HepG2 (cell line): ENCODE measurements around the gene CCL19. TPM values are rescaled to one million over a fixed set of nuclear protein-coding genes. Genes with fewer than 3 reads are reported as not detected.

ENCODE experiments used
- ATAC-seq: fragments of 200-7000 bp; cut with Tn5 transposase; 3 replicates; pipeline ENCODE4 v1.9.1; 2020; ENCODE audit warnings: mild to moderate bottlenecking, moderate library complexity
- BruUV-seq: library from RNA; stranded (reverse); fragments of 400-500 nt; replicated peaks from 2 replicates; lab custom pipeline; 2021; lab: Mats Ljungman, UMichigan
- CTCF ChIA-PET: fragments of 300-600 bp; formaldehyde crosslinking; extraction: SDS; loops from one replicate; lab custom pipeline; 2021; ENCODE audit warnings: low total read pairs, inconsistent platforms, low intra/inter-chr PET ratio; lab: Yijun Ruan, JAX
- POLR2A ChIA-PET: fragments of 350-600 bp; sonication (Branson Sonifier 250); formaldehyde crosslinking; loops from one replicate; lab custom pipeline; 2020; ENCODE audit warnings: antibody characterized with exemption, inconsistent platforms; lab: Yijun Ruan, JAX
- DNase-seq: peaks from one replicate; pipeline ENCODE4 v3.0.0-alpha.2; 2015; ENCODE audit warnings: low spot score
- FAIRE-seq: peaks from 3 replicates; lab custom pipeline; 2011; peaks lifted over from hg19 to GRCh38; lab: Jason Lieb, UNC
- H2AFZ ChIP-seq: one replicate; pipeline ENCODE4 v1.6.1; 2011; ENCODE audit warnings: low read length, inconsistent platforms
- H3K27ac ChIP-seq: fragments of 300-600 bp; 3 replicates; pipeline ENCODE4 v1.8.0; 2011; ENCODE audit warnings: mixed run types, mild to moderate bottlenecking, mixed read lengths, low read length, inconsistent platforms; ENCODE audit not compliant: insufficient read depth; ENCODE audit errors: extremely low read length
- H3K27me3 ChIP-seq, 2 experiments: fragments of 200-600 bp in 1 of 2; 2 replicates in 1 of 2; 3 replicates in 1 of 2; pipeline versions ENCODE4 v1.6.0 to v1.8.0; 2011; ENCODE audit warnings: low read length in 2 of 2, mild to moderate bottlenecking in 2 of 2, moderate library complexity in 2 of 2, inconsistent platforms in 1 of 2; ENCODE audit not compliant: insufficient read depth in 2 of 2, control insufficient read depth in 1 of 2
- H3K36me3 ChIP-seq, 2 experiments: fragments of 200-600 bp in 1 of 2; replicated peaks in 1 of 2; 2 replicates in 1 of 2; 3 replicates in 1 of 2; pipeline versions ENCODE4 v1.5.1 to v1.8.0; 2011; ENCODE audit warnings: low read length in 2 of 2, inconsistent platforms in 1 of 2; ENCODE audit not compliant: insufficient read depth in 2 of 2, control insufficient read depth in 1 of 2
- H3K4me1 ChIP-seq: 2 replicates; pipeline ENCODE4 v1.5.1; 2012; ENCODE audit warnings: low read length, inconsistent platforms; ENCODE audit not compliant: insufficient read depth
- H3K4me2 ChIP-seq: 2 replicates; pipeline ENCODE4 v1.6.0; 2011; ENCODE audit warnings: low read depth, low read length, inconsistent platforms
- H3K4me3 ChIP-seq, 3 experiments: fragments of 200-600 bp in 1 of 3; sonication (generic), shearing (Covaris generic) in 1 of 3; replicated peaks in 1 of 3; 2 replicates each; pipeline ENCODE4 v1.5.1; 2011 to 2016; ENCODE audit warnings: low read length in 3 of 3, inconsistent platforms in 2 of 3, low read depth in 2 of 3, mild to moderate bottlenecking in 2 of 3, control low read depth in 1 of 3, mixed read lengths in 1 of 3; ENCODE audit not compliant: insufficient read depth in 1 of 3
- H3K79me2 ChIP-seq: one replicate; pipeline ENCODE4 v1.6.1; 2011; ENCODE audit warnings: low read length, inconsistent platforms; ENCODE audit not compliant: insufficient read depth
- H3K9ac ChIP-seq: 2 replicates; pipeline ENCODE4 v1.6.0; 2011; ENCODE audit warnings: mild to moderate bottlenecking, low read depth, low read length, inconsistent platforms; ENCODE audit not compliant: insufficient read depth
- H3K9me3 ChIP-seq: 2 replicates; pipeline ENCODE4 v1.5.1; 2012; ENCODE audit warnings: mild to moderate bottlenecking, low read length
- H4K20me1 ChIP-seq: 2 replicates; pipeline ENCODE4 v1.6.0; 2011; ENCODE audit warnings: inconsistent platforms, mild to moderate bottlenecking, low read length, moderate library complexity; ENCODE audit not compliant: insufficient read depth
- ARNT2 ChIP-seq: sonication (generic); formaldehyde crosslinking; IDR thresholded peaks from 2 replicates; pipeline ENCODE4 v1.8.0; 2022; ENCODE audit warnings: mild to moderate bottlenecking, low read depth, missing genetic modification reagents, moderate library complexity
- HNF1B ChIP-seq: sonication (generic); formaldehyde crosslinking; IDR thresholded peaks from 2 replicates; pipeline ENCODE4 v1.5.1; 2020; ENCODE audit warnings: mild to moderate bottlenecking, moderate library complexity, missing genetic modification reagents
- HNF4A ChIP-seq: sonication (generic); formaldehyde crosslinking; IDR thresholded peaks from 2 replicates; pipeline ENCODE4 v1.4.0; 2020; ENCODE audit warnings: missing genetic modification reagents
- IRX3 ChIP-seq: sonication (generic); formaldehyde crosslinking; IDR thresholded peaks from 2 replicates; pipeline ENCODE4 v1.8.1; 2023; ENCODE audit warnings: mild to moderate bottlenecking, low read depth, missing genetic modification reagents, borderline replicate concordance
- NKX3-1 ChIP-seq: sonication (generic); formaldehyde crosslinking; IDR thresholded peaks from 2 replicates; pipeline ENCODE4 v1.5.0; 2020; ENCODE audit warnings: missing genetic modification reagents
- PBX2 ChIP-seq: IDR thresholded peaks from 2 replicates; pipeline ENCODE4 v1.6.1; 2016; ENCODE audit warnings: control low read depth
- ZNF224 ChIP-seq: sonication (generic); formaldehyde crosslinking; IDR thresholded peaks from 2 replicates; pipeline ENCODE4 v1.5.0; 2020; ENCODE audit warnings: mild to moderate bottlenecking, missing genetic modification reagents
- ZNF225 ChIP-seq: sonication (generic); formaldehyde crosslinking; IDR thresholded peaks from 2 replicates; pipeline ENCODE4 v1.4.0; 2020; ENCODE audit warnings: mild to moderate bottlenecking, missing genetic modification reagents
- ZNF550 ChIP-seq: sonication (generic); formaldehyde crosslinking; IDR thresholded peaks from 2 replicates; pipeline ENCODE4 v1.4.0; 2020; ENCODE audit warnings: mild to moderate bottlenecking, missing genetic modification reagents, borderline replicate concordance
- ZNF639 ChIP-seq: conservative IDR thresholded peaks from 2 replicates; pipeline ENCODE4 v1.6.1; 2018; ENCODE audit warnings: missing genetic modification reagents
- ZUFSP ChIP-seq: sonication (generic); formaldehyde crosslinking; IDR thresholded peaks from 2 replicates; pipeline ENCODE4 v1.9.0; 2021; ENCODE audit warnings: missing genetic modification reagents, mild to moderate bottlenecking, borderline replicate concordance
- WGBS: methylation state at CpG from one replicate; pipeline ENCODE4 v1.1.6; 2017; ENCODE audit warnings: low lambda C conversion rate; 5-methylcytosine and 5-hydroxymethylcytosine counted together
- in situ Hi-C: cut with HindIII; loops from 2 replicates; pipeline ENCODE4 v1.10.0; 2017; ENCODE audit warnings: low pct_unique_long_range_greater_than_20kb; ENCODE audit not compliant: extremely low pct_ligation_motif_present
- intact Hi-C: fragments of 100-400 bp; cut with micrococcal nuclease; formaldehyde crosslinking; loops from one replicate; pipeline ENCODE4 v1.10.0; 2022; ENCODE audit not compliant: unreplicated experiment
- polyA plus RNA-seq, 8 experiments: library from polyadenylated mRNA; depleted of rRNA in 3 of 8; stranded (reverse) in 7 of 8; unstranded in 1 of 8; fragments of >200 nt; fragmentation: Illumina TruSeq in 4 of 8; extraction: Trizol in 4 of 8; gene quantifications; 2 replicates each; pipeline versions ENCODE4 v1.2.1 to v1.2.3, GENCODE V29; 2011 to 2016; ENCODE audit warnings: low read depth in 4 of 8, missing spikeins in 1 of 8, mixed read lengths in 1 of 8; ENCODE audit not compliant: insufficient read depth in 1 of 8
- total RNA-seq, 5 experiments: library from RNA; depleted of rRNA; stranded (reverse); fragments of >200 nt; fragmentation: Illumina TruSeq; extraction: Trizol; gene quantifications; 2 replicates each; pipeline ENCODE4 v1.2.3, GENCODE V29; 2016; ENCODE audit warnings: low read depth in 1 of 5
- TF ChIP-seq, protein P1 (sequence below): sonication (generic); formaldehyde crosslinking; IDR thresholded peaks from 2 replicates; pipeline ENCODE4 v1.4.0; 2020; ENCODE audit warnings: mild to moderate bottlenecking, missing genetic modification reagents

CCL19 gene
- total and polyA plus RNA-seq, 2 of the 13 experiments (the other 11 are each of a cell fraction or from before 2014, with no cell fraction given): not detected

GRCh38 chr9:34719021-34719768, 28.1 kb upstream of the CCL19 start:
- 45% methylated on average over 8 of the region's 8 CpGs for WGBS
- ChIA-PET POLR2A (no interaction called here), CTCF (no interaction called here)
- no peak overlapping the region for H3K9ac ChIP-seq
- no peaks in the 10 kb centered on the region for H3K9me3 ChIP-seq
- in situ Hi-C loops (no loop called here), intact Hi-C loops (loop anchor here (2.0 kb wide), 1 partner anchor 76 kb away; no protein-coding TSS in a partner anchor)
- no peak overlapping the region for H3K27ac ChIP-seq
- no peaks in the 10 kb centered on the region for H4K20me1 ChIP-seq
- H3K4me3 ChIP-seq: no peak overlapping the region
- H3K36me3 ChIP-seq: no peaks in the 10 kb centered on the region
- no TSS peak for BruUV-seq
- H3K4me1 ChIP-seq: peaks cover 9% of the 10 kb centered on the region; the same call in 1 of the 2 replicates
- no peak for FAIRE-seq
- ATAC-seq: no peak
- no peaks in the 10 kb centered on the region for H3K79me2 ChIP-seq
- no peak overlapping the region for H3K4me2 ChIP-seq
- no peak for DNase-seq
- H2AFZ ChIP-seq: no peak overlapping the region
- peaks cover 0 to 5% of the 10 kb centered on the region in 2 experiments; a peak in 2 of 5 replicates for H3K27me3 ChIP-seq
- TF ChIP-seq HNF1B (CRISPR knock-in tag) (no peak), PBX2 (CRISPR knock-in tag) (no peak), ZNF224 (no peak), NKX3-1 (CRISPR knock-in tag) (no peak), ZNF550 (CRISPR knock-in tag) (no peak), ZNF225 (CRISPR knock-in tag) (no peak), ARNT2 (CRISPR knock-in tag) (no peak), HNF4A (CRISPR knock-in tag) (no peak), ZNF639 (CRISPR knock-in tag) (no peak), ZUFSP (no peak), IRX3 (CRISPR knock-in tag) (no peak)
- TF ChIP-seq, protein P1, sequence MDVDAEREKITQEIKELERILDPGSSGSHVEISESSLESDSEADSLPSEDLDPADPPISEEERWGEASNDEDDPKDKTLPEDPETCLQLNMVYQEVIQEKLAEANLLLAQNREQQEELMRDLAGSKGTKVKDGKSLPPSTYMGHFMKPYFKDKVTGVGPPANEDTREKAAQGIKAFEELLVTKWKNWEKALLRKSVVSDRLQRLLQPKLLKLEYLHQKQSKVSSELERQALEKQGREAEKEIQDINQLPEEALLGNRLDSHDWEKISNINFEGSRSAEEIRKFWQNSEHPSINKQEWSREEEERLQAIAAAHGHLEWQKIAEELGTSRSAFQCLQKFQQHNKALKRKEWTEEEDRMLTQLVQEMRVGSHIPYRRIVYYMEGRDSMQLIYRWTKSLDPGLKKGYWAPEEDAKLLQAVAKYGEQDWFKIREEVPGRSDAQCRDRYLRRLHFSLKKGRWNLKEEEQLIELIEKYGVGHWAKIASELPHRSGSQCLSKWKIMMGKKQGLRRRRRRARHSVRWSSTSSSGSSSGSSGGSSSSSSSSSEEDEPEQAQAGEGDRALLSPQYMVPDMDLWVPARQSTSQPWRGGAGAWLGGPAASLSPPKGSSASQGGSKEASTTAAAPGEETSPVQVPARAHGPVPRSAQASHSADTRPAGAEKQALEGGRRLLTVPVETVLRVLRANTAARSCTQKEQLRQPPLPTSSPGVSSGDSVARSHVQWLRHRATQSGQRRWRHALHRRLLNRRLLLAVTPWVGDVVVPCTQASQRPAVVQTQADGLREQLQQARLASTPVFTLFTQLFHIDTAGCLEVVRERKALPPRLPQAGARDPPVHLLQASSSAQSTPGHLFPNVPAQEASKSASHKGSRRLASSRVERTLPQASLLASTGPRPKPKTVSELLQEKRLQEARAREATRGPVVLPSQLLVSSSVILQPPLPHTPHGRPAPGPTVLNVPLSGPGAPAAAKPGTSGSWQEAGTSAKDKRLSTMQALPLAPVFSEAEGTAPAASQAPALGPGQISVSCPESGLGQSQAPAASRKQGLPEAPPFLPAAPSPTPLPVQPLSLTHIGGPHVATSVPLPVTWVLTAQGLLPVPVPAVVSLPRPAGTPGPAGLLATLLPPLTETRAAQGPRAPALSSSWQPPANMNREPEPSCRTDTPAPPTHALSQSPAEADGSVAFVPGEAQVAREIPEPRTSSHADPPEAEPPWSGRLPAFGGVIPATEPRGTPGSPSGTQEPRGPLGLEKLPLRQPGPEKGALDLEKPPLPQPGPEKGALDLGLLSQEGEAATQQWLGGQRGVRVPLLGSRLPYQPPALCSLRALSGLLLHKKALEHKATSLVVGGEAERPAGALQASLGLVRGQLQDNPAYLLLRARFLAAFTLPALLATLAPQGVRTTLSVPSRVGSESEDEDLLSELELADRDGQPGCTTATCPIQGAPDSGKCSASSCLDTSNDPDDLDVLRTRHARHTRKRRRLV (CRISPR knock-in tag): no peak
